K562 (cell line): ENCODE measurements around the gene IL1RL2. TPM values are rescaled to one million over a fixed set of nuclear protein-coding genes. Genes with fewer than 3 reads are reported as not detected.

ENCODE experiments used
- ATAC-seq: fragments of 200-7000 bp; cut with Tn5 transposase; 3 replicates; pipeline ENCODE4 v1.9.1; 2020; ENCODE audit warnings: moderate library complexity
- BruUV-seq: library from RNA; stranded (reverse); fragments of 400-500 nt; replicated peaks from 2 replicates; lab custom pipeline; 2021; lab: Mats Ljungman, UMichigan
- CTCF ChIA-PET: fragments of 300-600 bp; formaldehyde crosslinking; extraction: SDS; loops from one replicate; lab custom pipeline; 2021; ENCODE audit warnings: low intra/inter-chr PET ratio; lab: Yijun Ruan, JAX
- POLR2A ChIA-PET: fragments of 300-600, 350-650 bp; sonication (Branson Sonifier 250); formaldehyde crosslinking; extraction: SDS; loops from one replicate; lab custom pipeline; 2021; ENCODE audit warnings: antibody characterized with exemption, inconsistent platforms; lab: Yijun Ruan, JAX
- DNase-seq, 4 experiments: peaks; one replicate each; pipeline versions ENCODE4 v3.0.0 to v3.0.0-alpha.2; 2011 to 2018; ENCODE audit warnings: low spot score in 3 of 4, mixed read lengths in 3 of 4; ENCODE audit errors: extremely low read depth in 1 of 4
- FAIRE-seq: peaks from 2 replicates; lab custom pipeline; 2011; peaks lifted over from hg19 to GRCh38; lab: Jason Lieb, UNC
- H2AFZ ChIP-seq: 2 replicates; pipeline ENCODE4 v1.6.0; 2011; ENCODE audit warnings: low read depth, low read length, control low read depth, inconsistent platforms
- H3K27ac ChIP-seq: fragments of 200-600 bp; 3 replicates; pipeline ENCODE4 v1.8.0; 2011; ENCODE audit warnings: low read depth, mild to moderate bottlenecking, control low read depth, inconsistent platforms, low read length, moderate library complexity, mixed read lengths; ENCODE audit errors: extremely low read depth
- H3K27me3 ChIP-seq, 2 experiments: fragments of 300-600 bp in 1 of 2; 2 replicates in 1 of 2; 3 replicates in 1 of 2; pipeline versions ENCODE4 v1.6.0 to v1.8.0; 2011; ENCODE audit warnings: inconsistent platforms in 2 of 2, low read length in 2 of 2, mild to moderate bottlenecking in 1 of 2, mixed read lengths in 1 of 2, moderate library complexity in 1 of 2; ENCODE audit not compliant: control insufficient read depth in 2 of 2, insufficient read depth in 2 of 2
- H3K36me3 ChIP-seq: fragments of 300-600 bp; 3 replicates; pipeline ENCODE4 v1.8.0; 2011; ENCODE audit warnings: mild to moderate bottlenecking, low read length, inconsistent platforms; ENCODE audit not compliant: control insufficient read depth, insufficient read depth
- H3K4me1 ChIP-seq, 2 experiments: fragments of 200-600 bp in 1 of 2; replicated peaks in 1 of 2; 2 replicates in 1 of 2; 3 replicates in 1 of 2; pipeline versions ENCODE4 v1.5.1 to v1.8.0; 2011; ENCODE audit warnings: inconsistent platforms in 2 of 2, low read length in 2 of 2, mild to moderate bottlenecking in 1 of 2, mixed read lengths in 1 of 2, moderate library complexity in 1 of 2; ENCODE audit not compliant: control insufficient read depth in 2 of 2, insufficient read depth in 2 of 2
- H3K4me2 ChIP-seq: 2 replicates; pipeline ENCODE4 v1.6.1; 2011; ENCODE audit warnings: low read length, control low read depth, inconsistent platforms, mixed read lengths; ENCODE audit not compliant: insufficient read depth
- H3K4me3 ChIP-seq: fragments of 200-600 bp; sonication (generic), shearing (Covaris generic); 2 replicates; pipeline ENCODE4 v1.5.1; 2016; ENCODE audit warnings: control low read depth, inconsistent platforms
- H3K79me2 ChIP-seq: fragments of 200-600 bp; 3 replicates; pipeline ENCODE4 v1.8.0; 2011; ENCODE audit warnings: low read length, inconsistent platforms; ENCODE audit not compliant: control insufficient read depth, insufficient read depth
- H3K9ac ChIP-seq, 2 experiments: 2 replicates each; pipeline versions ENCODE4 v1.6.0 to v1.6.1; 2011; ENCODE audit warnings: low read depth in 2 of 2, low read length in 2 of 2, control low read depth in 1 of 2, inconsistent platforms in 1 of 2, mild to moderate bottlenecking in 1 of 2, mixed read lengths in 1 of 2; ENCODE audit not compliant: insufficient read depth in 1 of 2
- H3K9me1 ChIP-seq: one replicate; pipeline ENCODE4 v1.6.0; 2011; ENCODE audit warnings: inconsistent platforms, mild to moderate bottlenecking, low read length, moderate library complexity; ENCODE audit not compliant: control insufficient read depth, insufficient read depth
- H3K9me3 ChIP-seq: replicated peaks from 2 replicates; pipeline ENCODE4 v1.5.1; 2011; ENCODE audit warnings: low read depth, low read length, inconsistent platforms; ENCODE audit not compliant: control insufficient read depth, insufficient read depth
- H4K20me1 ChIP-seq: replicated peaks from 2 replicates; pipeline ENCODE4 v1.6.1; 2011; ENCODE audit warnings: low read length, inconsistent platforms, mixed read lengths; ENCODE audit not compliant: control insufficient read depth, insufficient read depth
- ADNP ChIP-seq: fragments of 200-800 bp; sonication (Bioruptor generic); IDR thresholded peaks from 2 replicates; pipeline ENCODE4 v1.6.1; 2016; ENCODE audit warnings: missing genetic modification characterization, missing compliant biosample characterization
- HDAC8 ChIP-seq: fragments of 450-650 bp; IDR thresholded peaks from 2 replicates; pipeline ENCODE4 v1.6.1; 2016; ENCODE audit warnings: mild to moderate bottlenecking, missing genetic modification characterization, moderate library complexity, missing compliant biosample characterization
- RBM22 ChIP-seq: fragments of 200-400 bp; formaldehyde crosslinking; IDR thresholded peaks from 2 replicates; pipeline ENCODE4 v1.6.1; 2018; ENCODE audit warnings: low read length, low read depth; ENCODE audit not compliant: poor library complexity, severe bottlenecking
- RBM25 ChIP-seq: fragments of 200-400 bp; formaldehyde crosslinking; IDR thresholded peaks from 2 replicates; pipeline ENCODE4 v1.6.1; 2018; ENCODE audit warnings: low read length, low read depth, moderate library complexity; ENCODE audit not compliant: severe bottlenecking
- ZNF589 ChIP-seq: fragments of 200-800 bp; sonication (Bioruptor generic); IDR thresholded peaks from 2 replicates; pipeline ENCODE4 v1.6.1; 2016; ENCODE audit warnings: low read depth, missing genetic modification characterization, missing compliant biosample characterization
- WGBS: fragments of 100-300 bp; shearing (Covaris generic); methylation state at CpG from one replicate; pipeline ENCODE4 v1.1.6; 2016; ENCODE audit warnings: low coverage, mixed read lengths; ENCODE audit not compliant: insufficient coverage; ENCODE audit errors: missing lambda C conversion rate; 5-methylcytosine and 5-hydroxymethylcytosine counted together
- in situ Hi-C: fragments of 300-500 bp; cut with MboI; formaldehyde crosslinking; loops from 4 replicates; pipeline ENCODE4 v1.15.0; 2018; ENCODE audit warnings: inconsistent platforms, mixed read lengths
- intact Hi-C: fragments of 100-400 bp; cut with micrococcal nuclease; formaldehyde crosslinking; loops from 2 replicates; pipeline ENCODE4 v1.14.2; 2022
- polyA plus RNA-seq, 8 experiments: library from polyadenylated mRNA; depleted of rRNA in 4 of 8; stranded (reverse) in 5 of 8; unstranded in 3 of 8; fragments of >200 nt; fragmentation: Nextera tagmentation in 2 of 8; fragmentation: Illumina TruSeq in 1 of 8; extraction: Ambion mirVana in 2 of 8; extraction: Trizol in 1 of 8; gene quantifications; 2 replicates each; pipeline versions ENCODE4 v1.2.1 to v1.2.3, GENCODE V29; 2011 to 2014; ENCODE audit warnings: inconsistent platforms in 1 of 8, missing spikeins in 1 of 8
- total RNA-seq, 7 experiments: library from RNA; depleted of rRNA in 6 of 7; stranded (reverse); fragments of >200 nt in 6 of 7; fragmentation: Illumina TruSeq in 2 of 7; extraction: Trizol in 2 of 7; gene quantifications; 2 replicates each; pipeline versions ENCODE4 v1.2.1 to v1.2.3, GENCODE V29; 2011 to 2021; ENCODE audit warnings: low replicate concordance in 1 of 7

IL1RL2 gene
- total and polyA plus RNA-seq, 9 of the 15 experiments (the other 6 are each of a cell fraction or from before 2014, with no cell fraction given) = not detected

- H3K4me1 ChIP-seq = peaks cover 3 to 6% of the 10 kb centered on the region in 2 experiments; a peak in 4 of 5 replicates
- ATAC-seq = no peak
- CTCF ChIA-PET = no interaction called here
- POLR2A ChIA-PET = interaction anchor here (0.6 kb wide), 2 partner anchors 132 to 151 kb away, joined by 3 read pairs; no protein-coding TSS in a partner anchor
- no peak for FAIRE-seq
- no peaks in the 10 kb centered on the region for H3K36me3 ChIP-seq
- H2AFZ ChIP-seq = no peak overlapping the region
- no peak overlapping the region for H3K4me3 ChIP-seq
- intact Hi-C loops = no loop called here
- no peak overlapping the region for H3K27ac ChIP-seq
- no peaks in the 10 kb centered on the region for H3K9me3 ChIP-seq
- WGBS = 55% methylated on average over 11 of the region's 11 CpGs
- H4K20me1 ChIP-seq = no peaks in the 10 kb centered on the region
- H3K79me2 ChIP-seq = no peaks in the 10 kb centered on the region
- TF ChIP-seq HDAC8 (tag) (no peak), ADNP (0 out of 2 replicates have a peak, but pooled peaks have one; percentile 42), RBM25 (peak; percentile 54), RBM22 (no peak), ZNF589 (CRISPR knock-in tag) (no peak)
- H3K9me1 ChIP-seq = no peaks in the 10 kb centered on the region
- H3K4me2 ChIP-seq = no peak overlapping the region
- no peak overlapping the region for H3K9ac ChIP-seq
- no TSS peak for BruUV-seq
- H3K27me3 ChIP-seq = no peaks in the 10 kb centered on the region
- in situ Hi-C loops = no loop called here
- DNase-seq = no peak
Measured at GRCh38 chr2:102233132-102233884, 46.5 kb downstream of the IL1RL2 start.
